Neural cell (in vitro differentiated cells): ENCODE results near the gene SSR2. TPM values are rescaled to one million over a fixed set of nuclear protein-coding genes. Genes with fewer than 3 reads are reported as not detected.
A peak's percentile ranks its signal among the peaks of the same experiment; 100 is the strongest.
"Not testable (repeated sequence)": the region's sequence is repeated elsewhere in the genome, so short reads cannot be mapped to it uniquely, and the experiment has no call there.

Source experiments
- H2AFZ ChIP-seq: fragments of 200-600, 300-800 bp; sonication (generic), shearing (Covaris generic); 2 replicates; pipeline ENCODE4 v1.6.0; 2014; ENCODE audit warnings: low read depth, mild to moderate bottlenecking, antibody characterized with exemption, low read length, moderate library complexity
- H3F3A ChIP-seq: fragments of 200-600 bp; shearing (Covaris generic); 2 replicates; pipeline ENCODE4 v1.6.1; 2016; ENCODE audit warnings: mild to moderate bottlenecking, moderate library complexity, mixed read lengths, antibody characterized with exemption, low read length; ENCODE audit not compliant: insufficient read depth, poor library complexity, severe bottlenecking
- H3K27ac ChIP-seq: fragments of 200-600, 300-800 bp; sonication (generic), shearing (Covaris generic); 2 replicates; pipeline ENCODE4 v1.5.1; 2014; ENCODE audit warnings: mild to moderate bottlenecking, low read length, moderate library complexity
- H3K27me3 ChIP-seq: fragments of 300-800, 200-600 bp; sonication (generic), shearing (Covaris generic); 2 replicates; pipeline ENCODE4 v1.6.0; 2014; ENCODE audit warnings: mild to moderate bottlenecking, low read depth, low read length, moderate library complexity; ENCODE audit not compliant: insufficient read depth
- H3K36me3 ChIP-seq: fragments of 300-800, 200-600 bp; sonication (generic), shearing (Covaris generic); 2 replicates; pipeline ENCODE4 v1.5.1; 2014; ENCODE audit warnings: mild to moderate bottlenecking, antibody characterized with exemption, low read length, moderate library complexity; ENCODE audit not compliant: insufficient read depth
- H3K4me2 ChIP-seq: fragments of 300-800, 200-600 bp; sonication (generic), shearing (Covaris generic); 2 replicates; pipeline ENCODE4 v1.6.0; 2014; ENCODE audit warnings: mild to moderate bottlenecking, low read length
- H3K4me3 ChIP-seq: fragments of 300-800, 200-600 bp; sonication (generic), shearing (Covaris generic); 2 replicates; pipeline ENCODE4 v1.5.1; 2014; ENCODE audit warnings: mild to moderate bottlenecking, low read length, moderate library complexity
- H3K79me2 ChIP-seq: fragments of 200-600 bp; shearing (Covaris generic); replicated peaks from 2 replicates; pipeline ENCODE4 v1.6.0; 2014; ENCODE audit warnings: mild to moderate bottlenecking, low read length, moderate library complexity; ENCODE audit not compliant: insufficient read depth
- H3K9ac ChIP-seq: fragments of 300-800, 200-600 bp; sonication (generic), shearing (Covaris generic); 2 replicates; pipeline ENCODE4 v1.6.1; 2016; ENCODE audit warnings: mild to moderate bottlenecking, low read length, mixed read lengths
- H3K9me2 ChIP-seq: fragments of 200-600 bp; shearing (Covaris generic); 2 replicates; pipeline ENCODE4 v1.6.1; 2016; ENCODE audit warnings: mild to moderate bottlenecking, low read length, mixed read lengths; ENCODE audit not compliant: insufficient read depth
- H3K9me3 ChIP-seq: fragments of 200-600, 300-800 bp; sonication (generic), shearing (Covaris generic); 2 replicates; pipeline ENCODE4 v1.6.1; 2016; ENCODE audit warnings: mild to moderate bottlenecking, mixed run types, low read length, moderate library complexity, mixed read lengths
- H4K20me1 ChIP-seq: fragments of 200-600 bp; shearing (Covaris generic); 2 replicates; pipeline ENCODE4 v1.6.1; 2016; ENCODE audit warnings: mild to moderate bottlenecking, mixed run types; ENCODE audit not compliant: insufficient read depth
- CTCF ChIP-seq: fragments of 450-650 bp; IDR thresholded peaks from 2 replicates; pipeline ENCODE4 v1.5.1; 2014; ENCODE audit warnings: antibody characterized with exemption, mild to moderate bottlenecking, moderate library complexity; ENCODE audit not compliant: poor library complexity, severe bottlenecking
- EP300 ChIP-seq: fragments of 450-650 bp; conservative IDR thresholded peaks from 2 replicates; pipeline ENCODE4 v1.6.1; 2014; ENCODE audit warnings: antibody characterized with exemption, mild to moderate bottlenecking, moderate library complexity; ENCODE audit not compliant: poor library complexity, severe bottlenecking
- EZH2 ChIP-seq: fragments of 200-600, 300-800 bp; shearing (Covaris generic), sonication (generic); IDR thresholded peaks from 2 replicates; pipeline ENCODE4 v1.6.1; 2014; ENCODE audit warnings: antibody characterized with exemption, low read length, borderline replicate concordance, mild to moderate bottlenecking; ENCODE audit not compliant: insufficient read depth, poor library complexity, severe bottlenecking
- MXI1 ChIP-seq: fragments of 450-650 bp; conservative IDR thresholded peaks from 2 replicates; pipeline ENCODE4 v1.6.1; 2014; ENCODE audit warnings: antibody characterized with exemption, mild to moderate bottlenecking; ENCODE audit not compliant: poor library complexity, severe bottlenecking
- POLR2AphosphoS5 ChIP-seq: IDR thresholded peaks from 2 replicates; pipeline ENCODE4 v1.6.1; 2012
- RAD21 ChIP-seq: fragments of 450-650 bp; conservative IDR thresholded peaks from 2 replicates; pipeline ENCODE4 v1.6.1; 2014; ENCODE audit warnings: antibody characterized with exemption, mild to moderate bottlenecking, moderate library complexity
- REST ChIP-seq: IDR thresholded peaks from 2 replicates; pipeline ENCODE4 v1.6.1; 2012; ENCODE audit warnings: borderline replicate concordance
- SMC3 ChIP-seq: fragments of 450-650 bp; conservative IDR thresholded peaks from 2 replicates; pipeline ENCODE4 v1.6.1; 2014; ENCODE audit warnings: antibody characterized with exemption, mild to moderate bottlenecking, moderate library complexity; ENCODE audit not compliant: poor library complexity
- TAF1 ChIP-seq: IDR thresholded peaks from 2 replicates; pipeline ENCODE4 v1.6.1; 2012; ENCODE audit warnings: low read depth
- polyA plus RNA-seq: library from polyadenylated mRNA; depleted of rRNA; stranded (reverse); fragments of >200 nt; gene quantifications from 2 replicates; pipeline ENCODE4 v1.2.3, GENCODE V29; 2014

The SSR2 gene
- polyA plus RNA-seq, 1 donor from 2014 or later: 473 TPM

GRCh38 chr1:155989242-155990004 lies 31.3 kb downstream of the SSR2 start:
- H3K36me3 ChIP-seq: no peaks in the 10 kb centered on the region
- H3K9ac ChIP-seq: no peak overlapping the region
- no peaks in the 10 kb centered on the region for H3K27me3 ChIP-seq
- TF ChIP-seq EZH2 (no peak), RAD21 (peak; percentile 95), POLR2AphosphoS5 (no peak), CTCF (peak; percentile 97), SMC3 (peak; percentile 90)
- H3K27ac ChIP-seq: no peak overlapping the region
- no peaks in the 10 kb centered on the region for H3K9me3 ChIP-seq
- no peaks in the 10 kb centered on the region for H3K9me2 ChIP-seq
- H3K4me3 ChIP-seq: no peak overlapping the region
- H2AFZ ChIP-seq: no peak overlapping the region
- H4K20me1 ChIP-seq: no peaks in the 10 kb centered on the region
- H3F3A ChIP-seq: no peaks in the 10 kb centered on the region
- H3K79me2 ChIP-seq: no peaks in the 10 kb centered on the region
- no peak overlapping the region for H3K4me2 ChIP-seq

- H3K4me2 ChIP-seq, H3K27me3 ChIP-seq, H2AFZ ChIP-seq, H3K9me3 ChIP-seq, H3K9ac ChIP-seq, H3K36me3 ChIP-seq, H3F3A ChIP-seq, H3K27ac ChIP-seq, H3K9me2 ChIP-seq, H3K4me3 ChIP-seq, H3K79me2 ChIP-seq, H4K20me1 ChIP-seq: not testable (repeated sequence)
Measured at GRCh38 chr1:155984903-155985645, 35.7 kb downstream of the SSR2 start.

- Histone ChIP-seq H3F3A (no peaks in the 10 kb centered on the region), H3K4me3 (no peak overlapping the region), H3K9me2 (no peaks in the 10 kb centered on the region), H3K36me3 (no peaks in the 10 kb centered on the region), H4K20me1 (no peaks in the 10 kb centered on the region), H3K9ac (no peak overlapping the region), H3K9me3 (no peaks in the 10 kb centered on the region), H3K4me2 (no peak overlapping the region), H3K79me2 (no peaks in the 10 kb centered on the region), H3K27ac (no peak overlapping the region), H3K27me3 (no peaks in the 10 kb centered on the region), H2AFZ (no peak overlapping the region)
- TF ChIP-seq TAF1 (no peak), POLR2AphosphoS5 (no peak), EZH2 (no peak), REST (no peak), RAD21 (no peak), SMC3 (no peak), MXI1 (no peak), CTCF (no peak), EP300 (no peak)
Measured at GRCh38 chr1:155984341-155984740, 36.4 kb downstream of the SSR2 start.
